ENCODE measurements around the gene ACTR5. TPM values are rescaled to one million over a fixed set of nuclear protein-coding genes. Genes with fewer than 3 reads are reported as not detected.

The ACTR5 gene
- total and polyA plus RNA-seq, 2 of the 13 experiments (the other 11 are each of a cell fraction or from before 2014, with no cell fraction given): 19.5 to 20.5 TPM

- no peak for TF ChIP-seq TBX3 (IDR thresholded peaks at IDR 0.05; ENCODE audit: borderline replicate concordance)
- no peak for TF ChIP-seq U2AF2 (IDR thresholded peaks at IDR 0.05; ENCODE audit: low read depth, low read length)
- no peak for TF ChIP-seq ZNF207 (IDR thresholded peaks at IDR 0.05; ENCODE audit: borderline replicate concordance)
- 0 out of 2 replicates have a peak, but pooled peaks have one; percentile 88 for TF ChIP-seq ATF6 (CRISPR knock-in tag; conservative IDR thresholded peaks at IDR 0.05)
- TF ChIP-seq TRIM24 (CRISPR knock-in tag; IDR thresholded peaks at IDR 0.05): no peak
- TF ChIP-seq REXO4 (CRISPR knock-in tag; IDR thresholded peaks at IDR 0.05; ENCODE audit: borderline replicate concordance): peak; percentile 96
- TF ChIP-seq EZH2 (conservative IDR thresholded peaks at IDR 0.05; ENCODE audit: low read depth, low read length): no peak
- peak; percentile 85; the same call in 1 of the 2 replicates for TF ChIP-seq ZNF784 (CRISPR knock-in tag; IDR thresholded peaks at IDR 0.05; ENCODE audit: borderline replicate concordance)
- TF ChIP-seq GMEB2 (CRISPR knock-in tag; IDR thresholded peaks at IDR 0.05; ENCODE audit: low read depth): peak; percentile 91
- TF ChIP-seq MYC (CRISPR knock-in tag; IDR thresholded peaks at IDR 0.05; ENCODE audit: borderline replicate concordance): peak; percentile 94
- peak; percentile 83; the same call in 1 of the 2 replicates for TF ChIP-seq ZSCAN29 (CRISPR knock-in tag; conservative IDR thresholded peaks at IDR 0.05)
- peak; percentile 98 for TF ChIP-seq SAFB2 (CRISPR knock-in tag; IDR thresholded peaks at IDR 0.05; ENCODE audit: borderline replicate concordance, low read depth)
- 0 out of 2 replicates have a peak, but pooled peaks have one; percentile 18 for TF ChIP-seq ZNF383 (CRISPR knock-in tag; IDR thresholded peaks at IDR 0.05; ENCODE audit: borderline replicate concordance)
- TF ChIP-seq MTF1 (CRISPR knock-in tag; IDR thresholded peaks at IDR 0.05): 0 out of 2 replicates have a peak, but pooled peaks have one; percentile 76
- TF ChIP-seq MXI1 (IDR thresholded peaks at IDR 0.05; ENCODE audit: borderline replicate concordance, low read depth, low read length): peak; percentile 61; the same call in 2 of the 3 replicates
- TF ChIP-seq LBX2 (CRISPR knock-in tag; IDR thresholded peaks at IDR 0.05; ENCODE audit: borderline replicate concordance): peak; percentile 98
- TF ChIP-seq MED1 (CRISPR knock-in tag; IDR thresholded peaks at IDR 0.05): peak; percentile 62
- no peak for TF ChIP-seq ZNF460 (CRISPR knock-in tag; IDR thresholded peaks at IDR 0.05; ENCODE audit: borderline replicate concordance)
- no peak for TF ChIP-seq ZNF17 (CRISPR knock-in tag; IDR thresholded peaks at IDR 0.05)
- TF ChIP-seq ATAD3A (CRISPR knock-in tag; IDR thresholded peaks at IDR 0.05): no peak
- no peak for TF ChIP-seq TCF12 (IDR thresholded peaks at IDR 0.05)
- TF ChIP-seq TCF12 (CRISPR knock-in tag; IDR thresholded peaks at IDR 0.05): peak; percentile 87; the same call in 1 of the 2 replicates
- TF ChIP-seq ZNF503 (CRISPR knock-in tag; IDR thresholded peaks at IDR 0.05): peak; percentile 78
These were observed at the start of gene ACTR5 (continued) for GRCh38 chr20:38748097-38748860.
